K562 (cell line): ENCODE results near the gene MRPL41. TPM values are rescaled to one million over a fixed set of nuclear protein-coding genes. Genes with fewer than 3 reads are reported as not detected.
A peak's percentile ranks its signal among the peaks of the same experiment; 100 is the strongest.

Source experiments
- CREM ChIP-seq: IDR thresholded peaks from 2 replicates; pipeline ENCODE4 v1.6.1; 2014; ENCODE audit warnings: antibody characterized with exemption, low read depth
- CXXC5 ChIP-seq: fragments of 250-450 bp; sonication (Bioruptor Pico); IDR thresholded peaks from 2 replicates; pipeline ENCODE4 v1.8.0; 2022; ENCODE audit warnings: inconsistent platforms, mild to moderate bottlenecking, moderate library complexity
- DPF2 ChIP-seq: fragments of 450-650 bp; IDR thresholded peaks from 2 replicates; pipeline ENCODE4 v1.6.1; 2016
- ETV6 ChIP-seq, 3 experiments: fragments of 150-350 bp in 1 of 3; sonication (generic) in 1 of 3; formaldehyde crosslinking in 1 of 3; IDR thresholded peaks; 2 replicates each; pipeline versions ENCODE4 v1.6.1 to v1.8.0; 2014 to 2022; ENCODE audit warnings: borderline replicate concordance in 2 of 3, low read depth in 2 of 3, antibody characterized with exemption in 1 of 3, low read length in 1 of 3, mild to moderate bottlenecking in 1 of 3, missing genetic modification reagents in 1 of 3
- GTF2E2 ChIP-seq: fragments of 200-800 bp; sonication (Bioruptor generic); IDR thresholded peaks from 2 replicates; pipeline ENCODE4 v1.6.1; 2016; ENCODE audit warnings: missing genetic modification characterization, missing compliant biosample characterization
- HSF4 ChIP-seq: fragments of 250-450 bp; sonication (Bioruptor Pico); IDR thresholded peaks from 2 replicates; pipeline ENCODE4 v2.1.2; 2022; ENCODE audit warnings: mild to moderate bottlenecking, moderate library complexity, borderline replicate concordance
- KLF10 ChIP-seq: fragments of 250-450 bp; sonication (Bioruptor Pico); IDR thresholded peaks from 2 replicates; pipeline ENCODE4 v1.6.1; 2021; ENCODE audit warnings: matching md5 sums
- MEIS2 ChIP-seq: fragments of 450-650 bp; IDR thresholded peaks from 2 replicates; pipeline ENCODE4 v1.6.1; 2014; ENCODE audit warnings: mild to moderate bottlenecking; ENCODE audit not compliant: partially characterized antibody
- PHTF2 ChIP-seq: fragments of 250-450 bp; sonication (Bioruptor Pico); IDR thresholded peaks from 2 replicates; pipeline ENCODE4 v1.5.0; 2021; ENCODE audit warnings: mild to moderate bottlenecking
- RHOXF2B ChIP-seq: fragments of 250-450 bp; sonication (Bioruptor Pico); conservative IDR thresholded peaks from 2 replicates; pipeline ENCODE4 v1.5.1; 2021
- SLC30A9 ChIP-seq: fragments of 250-450 bp; sonication (Bioruptor Pico); IDR thresholded peaks from 2 replicates; pipeline ENCODE4 v1.8.0; 2022; ENCODE audit warnings: mild to moderate bottlenecking, moderate library complexity
- TAF15 ChIP-seq: fragments of 200-400 bp; formaldehyde crosslinking; IDR thresholded peaks from 2 replicates; pipeline ENCODE4 v1.6.1; 2017; ENCODE audit warnings: mild to moderate bottlenecking, low read depth, low read length, moderate library complexity
- TBP ChIP-seq: optimal IDR thresholded peaks from 2 replicates; pipeline ENCODE3; 2011; ENCODE audit warnings: low read depth, low read length, improper control_type of control experiment
- ZNF212 ChIP-seq: fragments of 450-650 bp; formaldehyde crosslinking; IDR thresholded peaks from 2 replicates; pipeline ENCODE4 v1.4.0; 2020; ENCODE audit warnings: mild to moderate bottlenecking
- polyA plus RNA-seq, 8 experiments: library from polyadenylated mRNA; depleted of rRNA in 4 of 8; stranded (reverse) in 5 of 8; unstranded in 3 of 8; fragments of >200 nt; fragmentation: Nextera tagmentation in 2 of 8; fragmentation: Illumina TruSeq in 1 of 8; extraction: Ambion mirVana in 2 of 8; extraction: Trizol in 1 of 8; gene quantifications; 2 replicates each; pipeline versions ENCODE4 v1.2.1 to v1.2.3, GENCODE V29; 2011 to 2014; ENCODE audit warnings: inconsistent platforms in 1 of 8, missing spikeins in 1 of 8
- total RNA-seq, 7 experiments: library from RNA; depleted of rRNA in 6 of 7; stranded (reverse); fragments of >200 nt in 6 of 7; fragmentation: Illumina TruSeq in 2 of 7; extraction: Trizol in 2 of 7; gene quantifications; 2 replicates each; pipeline versions ENCODE4 v1.2.1 to v1.2.3, GENCODE V29; 2011 to 2021; ENCODE audit warnings: low replicate concordance in 1 of 7
- TF ChIP-seq, protein P1 (sequence below): fragments of 250-450 bp; sonication (Bioruptor Pico); IDR thresholded peaks from 2 replicates; pipeline ENCODE4 v1.5.0; 2020; ENCODE audit warnings: mild to moderate bottlenecking, borderline replicate concordance
- TF ChIP-seq, protein P2 (sequence below): IDR thresholded peaks from 2 replicates; pipeline ENCODE4 v1.6.1; 2016; ENCODE audit warnings: missing genetic modification characterization, missing compliant biosample characterization
- TF ChIP-seq, protein P3 (sequence below): sonication (generic); formaldehyde crosslinking; IDR thresholded peaks from 2 replicates; pipeline ENCODE4 v1.8.0; 2022; ENCODE audit warnings: missing genetic modification reagents, mild to moderate bottlenecking, moderate library complexity, borderline replicate concordance
- TF ChIP-seq, protein P4 (sequence below), 2 experiments: fragments of 450-650 bp; conservative IDR thresholded peaks; 2 replicates each; pipeline ENCODE4 v1.6.1; 2017; ENCODE audit warnings: mild to moderate bottlenecking in 2 of 2, moderate library complexity in 2 of 2
- TF ChIP-seq, protein P5 (sequence below): sonication (generic); formaldehyde crosslinking; IDR thresholded peaks from 2 replicates; pipeline ENCODE4 v1.8.0; 2022; ENCODE audit warnings: mild to moderate bottlenecking, missing genetic modification reagents
- TF ChIP-seq, protein P6 (sequence below): fragments of 250-450 bp; sonication (Bioruptor Pico); IDR thresholded peaks from 2 replicates; pipeline ENCODE4 v1.6.1; 2021; ENCODE audit warnings: mild to moderate bottlenecking

Gene MRPL41
- total and polyA plus RNA-seq, 9 of the 15 experiments (the other 6 are each of a cell fraction or from before 2014, with no cell fraction given) = 2.6 to 259 (median 21.6) TPM

DNA sequence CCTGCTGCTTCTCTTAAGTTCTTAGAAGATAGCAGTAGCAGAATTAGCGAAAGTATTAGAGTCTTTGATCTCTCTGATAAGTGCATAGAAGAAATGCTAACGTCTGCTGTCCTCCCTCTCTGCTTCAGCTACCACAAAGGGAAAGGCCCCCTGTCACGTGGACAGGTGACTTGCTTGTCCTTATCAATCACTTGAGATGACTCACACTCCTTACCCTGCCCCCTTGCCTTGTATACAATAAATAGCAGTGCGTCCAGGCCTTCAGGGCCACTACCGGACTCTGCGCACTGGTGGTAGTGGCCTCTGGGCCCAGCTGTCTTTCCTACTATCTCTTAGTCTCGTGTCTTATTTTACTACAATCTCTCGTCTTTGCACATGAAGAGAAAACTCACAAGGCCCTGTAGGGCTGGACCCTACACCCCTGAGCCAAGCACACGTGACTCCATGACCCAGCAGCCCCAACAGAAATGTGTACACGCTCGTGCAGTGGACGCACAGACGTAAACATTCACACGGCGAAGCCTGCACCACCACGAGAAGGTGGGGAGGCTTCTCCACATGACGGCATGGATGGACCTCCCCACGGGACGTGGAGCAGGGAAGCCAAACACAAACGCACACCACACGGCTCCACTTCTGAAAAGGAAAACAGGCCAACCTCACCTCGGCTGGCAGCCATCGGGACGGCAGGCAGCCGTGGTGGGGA lies 39.8 kb upstream of the MRPL41 start (continued):
- TF ChIP-seq, protein P1, sequence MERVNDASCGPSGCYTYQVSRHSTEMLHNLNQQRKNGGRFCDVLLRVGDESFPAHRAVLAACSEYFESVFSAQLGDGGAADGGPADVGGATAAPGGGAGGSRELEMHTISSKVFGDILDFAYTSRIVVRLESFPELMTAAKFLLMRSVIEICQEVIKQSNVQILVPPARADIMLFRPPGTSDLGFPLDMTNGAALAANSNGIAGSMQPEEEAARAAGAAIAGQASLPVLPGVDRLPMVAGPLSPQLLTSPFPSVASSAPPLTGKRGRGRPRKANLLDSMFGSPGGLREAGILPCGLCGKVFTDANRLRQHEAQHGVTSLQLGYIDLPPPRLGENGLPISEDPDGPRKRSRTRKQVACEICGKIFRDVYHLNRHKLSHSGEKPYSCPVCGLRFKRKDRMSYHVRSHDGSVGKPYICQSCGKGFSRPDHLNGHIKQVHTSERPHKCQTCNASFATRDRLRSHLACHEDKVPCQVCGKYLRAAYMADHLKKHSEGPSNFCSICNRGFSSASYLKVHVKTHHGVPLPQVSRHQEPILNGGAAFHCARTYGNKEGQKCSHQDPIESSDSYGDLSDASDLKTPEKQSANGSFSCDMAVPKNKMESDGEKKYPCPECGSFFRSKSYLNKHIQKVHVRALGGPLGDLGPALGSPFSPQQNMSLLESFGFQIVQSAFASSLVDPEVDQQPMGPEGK = no peak
- TF ChIP-seq, protein P2, sequence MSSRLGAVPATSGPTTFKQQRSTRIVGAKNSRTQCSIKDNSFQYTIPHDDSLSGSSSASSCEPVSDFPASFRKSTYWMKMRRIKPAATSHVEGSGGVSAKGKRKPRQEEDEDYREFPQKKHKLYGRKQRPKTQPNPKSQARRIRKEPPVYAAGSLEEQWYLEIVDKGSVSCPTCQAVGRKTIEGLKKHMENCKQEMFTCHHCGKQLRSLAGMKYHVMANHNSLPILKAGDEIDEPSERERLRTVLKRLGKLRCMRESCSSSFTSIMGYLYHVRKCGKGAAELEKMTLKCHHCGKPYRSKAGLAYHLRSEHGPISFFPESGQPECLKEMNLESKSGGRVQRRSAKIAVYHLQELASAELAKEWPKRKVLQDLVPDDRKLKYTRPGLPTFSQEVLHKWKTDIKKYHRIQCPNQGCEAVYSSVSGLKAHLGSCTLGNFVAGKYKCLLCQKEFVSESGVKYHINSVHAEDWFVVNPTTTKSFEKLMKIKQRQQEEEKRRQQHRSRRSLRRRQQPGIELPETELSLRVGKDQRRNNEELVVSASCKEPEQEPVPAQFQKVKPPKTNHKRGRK = no peak
- TF ChIP-seq TBP (peak; percentile 56), CXXC5 (CRISPR knock-in tag) (peak; percentile 76), MEIS2 (peak; percentile 92), CREM (peak; percentile 46; the same call in 1 of the 2 replicates), ETV6 (IDR thresholded peaks at IDR 0.05; ENCODE audit: borderline replicate concordance in 1 of 2, low read depth in 2 of 2, low read length in 1 of 2) (no peak), ETV6 (CRISPR knock-in tag; IDR thresholded peaks at IDR 0.05; ENCODE audit: borderline replicate concordance) (no peak), SLC30A9 (CRISPR knock-in tag) (no peak), ZNF212 (CRISPR knock-in tag) (no peak), DPF2 (peak; percentile 91), TAF15 (no peak), KLF10 (CRISPR knock-in tag) (no peak), RHOXF2B (CRISPR knock-in tag) (no peak), GTF2E2 (tag) (no peak), PHTF2 (CRISPR knock-in tag) (no peak), HSF4 (CRISPR knock-in tag) (no peak)
- TF ChIP-seq, protein P3, sequence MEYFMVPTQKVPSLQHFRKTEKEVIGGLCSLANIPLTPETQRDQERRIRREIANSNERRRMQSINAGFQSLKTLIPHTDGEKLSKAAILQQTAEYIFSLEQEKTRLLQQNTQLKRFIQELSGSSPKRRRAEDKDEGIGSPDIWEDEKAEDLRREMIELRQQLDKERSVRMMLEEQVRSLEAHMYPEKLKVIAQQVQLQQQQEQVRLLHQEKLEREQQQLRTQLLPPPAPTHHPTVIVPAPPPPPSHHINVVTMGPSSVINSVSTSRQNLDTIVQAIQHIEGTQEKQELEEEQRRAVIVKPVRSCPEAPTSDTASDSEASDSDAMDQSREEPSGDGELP (CRISPR knock-in tag) = peak; percentile 77
- TF ChIP-seq, protein P4, sequence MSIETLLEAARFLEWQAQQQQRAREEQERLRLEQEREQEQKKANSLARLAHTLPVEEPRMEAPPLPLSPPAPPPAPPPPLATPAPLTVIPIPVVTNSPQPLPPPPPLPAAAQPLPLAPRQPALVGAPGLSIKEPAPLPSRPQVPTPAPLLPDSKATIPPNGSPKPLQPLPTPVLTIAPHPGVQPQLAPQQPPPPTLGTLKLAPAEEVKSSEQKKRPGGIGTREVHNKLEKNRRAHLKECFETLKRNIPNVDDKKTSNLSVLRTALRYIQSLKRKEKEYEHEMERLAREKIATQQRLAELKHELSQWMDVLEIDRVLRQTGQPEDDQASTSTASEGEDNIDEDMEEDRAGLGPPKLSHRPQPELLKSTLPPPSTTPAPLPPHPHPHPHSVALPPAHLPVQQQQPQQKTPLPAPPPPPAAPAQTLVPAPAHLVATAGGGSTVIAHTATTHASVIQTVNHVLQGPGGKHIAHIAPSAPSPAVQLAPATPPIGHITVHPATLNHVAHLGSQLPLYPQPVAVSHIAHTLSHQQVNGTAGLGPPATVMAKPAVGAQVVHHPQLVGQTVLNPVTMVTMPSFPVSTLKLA (conservative IDR thresholded peaks at IDR 0.05) = peak; percentile 53 to 76
- TF ChIP-seq, protein P5, sequence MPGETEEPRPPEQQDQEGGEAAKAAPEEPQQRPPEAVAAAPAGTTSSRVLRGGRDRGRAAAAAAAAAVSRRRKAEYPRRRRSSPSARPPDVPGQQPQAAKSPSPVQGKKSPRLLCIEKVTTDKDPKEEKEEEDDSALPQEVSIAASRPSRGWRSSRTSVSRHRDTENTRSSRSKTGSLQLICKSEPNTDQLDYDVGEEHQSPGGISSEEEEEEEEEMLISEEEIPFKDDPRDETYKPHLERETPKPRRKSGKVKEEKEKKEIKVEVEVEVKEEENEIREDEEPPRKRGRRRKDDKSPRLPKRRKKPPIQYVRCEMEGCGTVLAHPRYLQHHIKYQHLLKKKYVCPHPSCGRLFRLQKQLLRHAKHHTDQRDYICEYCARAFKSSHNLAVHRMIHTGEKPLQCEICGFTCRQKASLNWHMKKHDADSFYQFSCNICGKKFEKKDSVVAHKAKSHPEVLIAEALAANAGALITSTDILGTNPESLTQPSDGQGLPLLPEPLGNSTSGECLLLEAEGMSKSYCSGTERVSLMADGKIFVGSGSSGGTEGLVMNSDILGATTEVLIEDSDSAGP (CRISPR knock-in tag) = no peak
- TF ChIP-seq, protein P6, sequence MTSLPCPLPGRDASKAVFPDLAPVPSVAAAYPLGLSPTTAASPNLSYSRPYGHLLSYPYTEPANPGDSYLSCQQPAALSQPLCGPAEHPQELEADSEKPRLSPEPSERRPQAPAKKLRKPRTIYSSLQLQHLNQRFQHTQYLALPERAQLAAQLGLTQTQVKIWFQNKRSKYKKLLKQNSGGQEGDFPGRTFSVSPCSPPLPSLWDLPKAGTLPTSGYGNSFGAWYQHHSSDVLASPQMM = no peak
